OCI-LY3 (cell line): ENCODE measurements around the gene TSC1.

ENCODE experiments used
- EZH2phosphoT487 ChIP-seq: fragments of 200-600 bp; shearing (Covaris generic); IDR thresholded peaks from 2 replicates; pipeline ENCODE4 v1.6.1; 2018; ENCODE audit warnings: antibody characterized with exemption, mixed run types, low read depth
- TF ChIP-seq, protein P1 (sequence below): fragments of 200-600, 300-600 bp; sonication (generic); IDR thresholded peaks from 2 replicates; pipeline ENCODE4 v1.5.1; 2014; ENCODE audit warnings: antibody characterized with exemption, low read length, low read depth

DNA sequence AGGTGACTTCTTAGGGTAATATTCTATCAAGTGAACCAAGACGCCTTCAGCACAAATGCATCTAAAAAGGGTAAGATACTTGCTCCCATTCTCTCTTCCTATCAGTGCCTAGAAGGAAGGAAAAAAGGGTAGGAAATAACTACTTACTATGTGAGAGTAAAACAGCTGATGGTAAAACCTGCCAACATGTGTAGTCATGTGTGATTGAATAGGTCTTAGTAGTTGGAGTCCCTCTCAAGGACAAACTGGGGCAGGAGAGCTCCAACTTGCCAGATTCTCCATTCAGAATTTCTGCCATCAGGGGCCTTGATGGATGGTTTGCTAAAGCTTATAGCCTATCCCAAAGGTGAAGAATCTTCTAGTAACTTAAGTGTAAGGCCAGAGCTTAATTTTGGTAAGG lies 5.2 kb downstream of the TSC1 start:
- TF ChIP-seq, protein P1, sequence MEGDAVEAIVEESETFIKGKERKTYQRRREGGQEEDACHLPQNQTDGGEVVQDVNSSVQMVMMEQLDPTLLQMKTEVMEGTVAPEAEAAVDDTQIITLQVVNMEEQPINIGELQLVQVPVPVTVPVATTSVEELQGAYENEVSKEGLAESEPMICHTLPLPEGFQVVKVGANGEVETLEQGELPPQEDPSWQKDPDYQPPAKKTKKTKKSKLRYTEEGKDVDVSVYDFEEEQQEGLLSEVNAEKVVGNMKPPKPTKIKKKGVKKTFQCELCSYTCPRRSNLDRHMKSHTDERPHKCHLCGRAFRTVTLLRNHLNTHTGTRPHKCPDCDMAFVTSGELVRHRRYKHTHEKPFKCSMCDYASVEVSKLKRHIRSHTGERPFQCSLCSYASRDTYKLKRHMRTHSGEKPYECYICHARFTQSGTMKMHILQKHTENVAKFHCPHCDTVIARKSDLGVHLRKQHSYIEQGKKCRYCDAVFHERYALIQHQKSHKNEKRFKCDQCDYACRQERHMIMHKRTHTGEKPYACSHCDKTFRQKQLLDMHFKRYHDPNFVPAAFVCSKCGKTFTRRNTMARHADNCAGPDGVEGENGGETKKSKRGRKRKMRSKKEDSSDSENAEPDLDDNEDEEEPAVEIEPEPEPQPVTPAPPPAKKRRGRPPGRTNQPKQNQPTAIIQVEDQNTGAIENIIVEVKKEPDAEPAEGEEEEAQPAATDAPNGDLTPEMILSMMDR, result no peak
- TF ChIP-seq EZH2phosphoT487, result no peak
